Activated CD8-positive, alpha-beta T cell treated with anti-CD3 and anti-CD28 coated beads for 36 hours (primary cell): ENCODE measurements around the gene KARS1. TPM values are rescaled to one million over a fixed set of nuclear protein-coding genes. Genes with fewer than 3 reads are reported as not detected.

Source experiments
- ATAC-seq: fragments of 200-7000 bp; cut with Tn5 transposase; one replicate; pipeline ENCODE4 v1.10.0; 2021; ENCODE audit warnings: mild to moderate bottlenecking, moderate library complexity
- CTCF ChIA-PET: fragments of 350-600 bp; sonication (Branson Sonifier 250); formaldehyde crosslinking; loops from one replicate; lab custom pipeline; 2021; ENCODE audit warnings: antibody characterized with exemption; lab: Charles Lee
- POLR2A ChIA-PET: fragments of 350-600 bp; sonication (Branson Sonifier 250); formaldehyde crosslinking; loops from one replicate; lab custom pipeline; 2021; ENCODE audit warnings: antibody characterized with exemption; lab: Charles Lee
- DNase-seq: peaks from one replicate; pipeline ENCODE4 v3.0.0-alpha.2; 2020
- H3K27ac Mint-ChIP-seq: one replicate; pipeline ENCODE4 v1.8.0; 2021; ENCODE audit warnings: mild to moderate bottlenecking, mixed read lengths
- H3K27me3 Mint-ChIP-seq: one replicate; pipeline ENCODE4 v1.8.0; 2021; ENCODE audit warnings: mixed read lengths
- H3K36me3 Mint-ChIP-seq: one replicate; pipeline ENCODE4 v1.8.0; 2021; ENCODE audit warnings: low read depth, mixed read lengths
- H3K4me1 Mint-ChIP-seq: one replicate; pipeline ENCODE4 v1.8.0; 2021; ENCODE audit warnings: low read depth, mixed read lengths
- H3K4me3 Mint-ChIP-seq: one replicate; pipeline ENCODE4 v1.8.0; 2021; ENCODE audit warnings: mild to moderate bottlenecking, moderate library complexity, mixed read lengths
- H3K9me3 Mint-ChIP-seq: one replicate; pipeline ENCODE4 v1.8.0; 2021; ENCODE audit warnings: mixed read lengths
- intact Hi-C: fragments of 100-400 bp; cut with micrococcal nuclease; formaldehyde crosslinking; loops from one replicate; pipeline ENCODE4 v1.10.0; 2022
- total RNA-seq, 2 experiments: library from RNA; stranded (reverse); gene quantifications; one replicate each; pipeline ENCODE4 v1.2.3, GENCODE V29; 2021
- TF ChIP-seq, protein P1 (sequence below): fragments of 200-600 bp; IDR thresholded peaks from one replicate; pipeline ENCODE4 v1.8.0; 2022; ENCODE audit warnings: antibody characterized with exemption, mild to moderate bottlenecking

The KARS1 gene
- total RNA-seq, result 100 to 1,000 TPM; 320 to 335 TPM

DNA sequence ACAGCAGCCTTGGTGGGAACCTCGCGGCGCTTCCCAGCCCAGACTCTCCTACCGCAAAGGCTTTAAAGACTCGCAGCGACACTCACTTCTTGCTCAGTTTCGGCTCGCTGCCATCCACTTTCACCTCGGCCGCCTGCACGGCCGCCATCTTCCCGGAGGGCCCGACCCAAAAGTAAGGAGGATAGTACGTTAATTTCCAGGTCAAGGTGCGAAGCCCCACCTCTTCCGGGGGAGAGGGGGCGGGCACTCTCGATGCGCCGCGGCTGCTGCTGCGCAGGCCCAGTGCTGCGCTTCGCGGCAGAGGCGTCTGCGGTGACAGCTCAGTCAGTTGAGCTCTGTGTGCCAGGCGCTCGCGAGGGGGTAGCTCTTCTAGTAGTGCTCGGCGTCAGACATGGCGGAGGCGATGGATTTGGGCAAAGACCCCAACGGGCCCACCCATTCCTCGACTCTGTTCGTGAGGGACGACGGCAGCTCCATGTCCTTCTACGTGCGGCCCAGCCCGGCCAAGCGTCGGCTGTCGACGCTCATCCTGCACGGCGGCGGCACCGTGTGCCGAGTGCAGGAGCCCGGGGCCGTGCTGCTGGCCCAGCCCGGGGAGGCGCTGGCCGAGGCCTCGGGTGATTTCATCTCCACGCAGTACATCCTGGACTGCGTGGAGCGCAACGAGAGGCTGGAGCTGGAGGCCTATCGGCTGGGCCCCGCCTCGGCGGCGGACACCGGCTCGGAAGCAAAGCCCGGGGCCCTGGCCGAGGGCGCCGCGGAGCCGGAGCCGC, at the start of gene KARS1, which contains the start of gene TERF2IP:
Gene KARS1 (minus strand): TSS at position 174 of the 773 bp plus-strand sequence. CDS start 26 bp downstream, at position 148.
Gene TERF2IP (plus strand): TSS at position 282 of the 773 bp plus-strand sequence. CDS start 110 bp downstream, at position 392.
- Mint-ChIP-seq H3K27me3 (no peaks in the 10 kb centered on the region), H3K36me3 (peaks cover 61% of the 10 kb centered on the region), H3K27ac (peak within 1 kb of the TSS; percentile 91), H3K4me3 (peak within 1 kb of the TSS; percentile 84), H3K4me1 (peaks cover 48% of the 10 kb centered on the region), H3K9me3 (no peaks in the 10 kb centered on the region)
- DNase-seq, result peak; percentile 96
- ChIA-PET CTCF (interaction anchor here (0.8 to 5.2 kb wide), 10 partner anchors 8 to 214 kb away, joined by 3 to 20 read pairs (median 4); partner anchors contain the start of genes ADAT1, CFDP1 and GABARAPL2), POLR2A (interaction anchor here (0.8 to 4.8 kb wide), 18 partner anchors 8 to 1544 kb away, joined by 3 to 50 read pairs (median 6); partner anchors contain the start of genes ADAT1, CFDP1, GABARAPL2 and MON1B)
- ATAC-seq, result peak; percentile 90
- TF ChIP-seq, protein P1, sequence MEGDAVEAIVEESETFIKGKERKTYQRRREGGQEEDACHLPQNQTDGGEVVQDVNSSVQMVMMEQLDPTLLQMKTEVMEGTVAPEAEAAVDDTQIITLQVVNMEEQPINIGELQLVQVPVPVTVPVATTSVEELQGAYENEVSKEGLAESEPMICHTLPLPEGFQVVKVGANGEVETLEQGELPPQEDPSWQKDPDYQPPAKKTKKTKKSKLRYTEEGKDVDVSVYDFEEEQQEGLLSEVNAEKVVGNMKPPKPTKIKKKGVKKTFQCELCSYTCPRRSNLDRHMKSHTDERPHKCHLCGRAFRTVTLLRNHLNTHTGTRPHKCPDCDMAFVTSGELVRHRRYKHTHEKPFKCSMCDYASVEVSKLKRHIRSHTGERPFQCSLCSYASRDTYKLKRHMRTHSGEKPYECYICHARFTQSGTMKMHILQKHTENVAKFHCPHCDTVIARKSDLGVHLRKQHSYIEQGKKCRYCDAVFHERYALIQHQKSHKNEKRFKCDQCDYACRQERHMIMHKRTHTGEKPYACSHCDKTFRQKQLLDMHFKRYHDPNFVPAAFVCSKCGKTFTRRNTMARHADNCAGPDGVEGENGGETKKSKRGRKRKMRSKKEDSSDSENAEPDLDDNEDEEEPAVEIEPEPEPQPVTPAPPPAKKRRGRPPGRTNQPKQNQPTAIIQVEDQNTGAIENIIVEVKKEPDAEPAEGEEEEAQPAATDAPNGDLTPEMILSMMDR, result no peak
- intact Hi-C loops, result loop anchor here (2.0 to 5.0 kb wide), 2 partner anchors 25 to 115 kb away; partner anchors contain the start of gene ADAT1

DNA sequence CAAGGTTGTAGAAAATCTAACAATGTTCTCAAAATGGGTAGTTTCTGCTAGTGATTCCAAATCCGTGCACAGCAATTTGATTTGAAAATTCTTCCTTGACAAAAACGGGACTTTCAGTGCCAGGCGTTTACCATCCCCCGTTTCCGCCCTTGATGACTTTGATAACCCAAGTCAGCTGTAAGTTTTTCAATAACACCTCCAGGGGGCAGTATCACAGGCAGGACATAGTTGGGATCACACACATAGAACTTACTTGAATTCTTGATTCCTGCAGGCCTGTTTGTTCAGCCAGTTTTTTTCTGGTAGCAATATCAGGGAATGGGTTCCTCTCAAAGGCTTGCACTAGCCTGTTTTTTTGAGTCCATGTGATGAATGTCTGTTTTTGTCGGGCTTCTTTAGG, 48.2 kb upstream of the KARS1 start:
- intact Hi-C loops, result no loop called here

DNA sequence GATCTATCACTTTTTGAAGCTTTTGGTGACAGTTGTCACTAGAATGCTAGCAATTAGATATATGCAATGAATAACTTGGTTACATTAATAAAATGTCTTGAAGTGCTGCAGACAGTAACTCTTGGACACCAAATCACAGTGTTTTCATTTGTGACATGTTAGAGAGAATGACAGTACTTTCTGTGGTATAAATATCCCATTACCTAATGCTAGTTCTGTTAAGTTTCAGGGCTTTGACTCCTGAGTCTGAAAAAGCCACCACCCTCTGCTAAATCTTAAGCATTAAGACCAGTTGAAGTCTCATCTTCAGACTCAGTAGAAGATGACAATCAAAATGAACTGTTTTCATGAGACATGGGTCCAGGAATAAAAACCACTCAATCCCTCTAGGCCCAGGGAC, 39.9 kb upstream of the KARS1 start:
- Mint-ChIP-seq H3K27me3 (no peaks in the 10 kb centered on the region), H3K9me3 (no peaks in the 10 kb centered on the region), H3K4me3 (no peak overlapping the region), H3K4me1 (no peaks in the 10 kb centered on the region), H3K27ac (no peak overlapping the region), H3K36me3 (no peaks in the 10 kb centered on the region)
- no peak for ATAC-seq
- TF ChIP-seq, protein P1, result no peak
- intact Hi-C loops, result no loop called here
- no peak for DNase-seq
- ChIA-PET CTCF (no interaction called here), POLR2A (no interaction called here)

More for the DNA sequence above, 48.2 kb upstream of the KARS1 start:
- Mint-ChIP-seq H3K9me3 (no peaks in the 10 kb centered on the region), H3K4me1 (no peaks in the 10 kb centered on the region), H3K36me3 (no peaks in the 10 kb centered on the region), H3K27me3 (no peaks in the 10 kb centered on the region), H3K4me3 (no peak overlapping the region), H3K27ac (no peak overlapping the region)
- ATAC-seq, result no peak
- TF ChIP-seq, protein P1, result peak; percentile 18
- peak; percentile 3 for DNase-seq
- ChIA-PET CTCF (interaction anchor here (1.0 kb wide), 1 partner anchor 11 kb away, joined by 3 read pairs; no protein-coding TSS in a partner anchor), POLR2A (no interaction called here)

DNA sequence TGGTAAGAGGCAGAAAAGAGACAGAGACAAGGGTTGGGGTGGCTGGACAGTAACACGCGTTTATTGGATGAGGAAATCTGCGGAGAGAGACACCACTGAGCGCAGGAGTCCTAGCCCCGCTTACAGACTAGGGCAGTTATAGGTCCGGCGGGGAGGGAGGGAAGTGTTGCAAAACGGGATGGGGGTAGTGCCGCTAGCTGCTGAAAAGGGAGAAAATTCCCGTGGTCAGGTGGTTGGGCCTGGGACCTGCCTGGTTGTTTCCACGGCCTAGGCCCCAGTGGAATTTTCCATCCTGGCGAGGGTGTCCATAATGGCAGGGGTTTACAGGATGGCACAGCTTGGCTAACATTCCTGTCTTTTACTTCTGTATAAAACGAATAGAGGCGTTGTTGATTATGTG, 34.8 kb upstream of the KARS1 start:
- no peak for DNase-seq
- ATAC-seq, result no peak
- Mint-ChIP-seq H3K4me3 (no peak overlapping the region), H3K9me3 (no peaks in the 10 kb centered on the region), H3K36me3 (no peaks in the 10 kb centered on the region), H3K27me3 (no peaks in the 10 kb centered on the region), H3K27ac (no peak overlapping the region), H3K4me1 (no peaks in the 10 kb centered on the region)
- ChIA-PET POLR2A (no interaction called here), CTCF (no interaction called here)
- TF ChIP-seq, protein P1, result no peak
- intact Hi-C loops, result no loop called here

DNA sequence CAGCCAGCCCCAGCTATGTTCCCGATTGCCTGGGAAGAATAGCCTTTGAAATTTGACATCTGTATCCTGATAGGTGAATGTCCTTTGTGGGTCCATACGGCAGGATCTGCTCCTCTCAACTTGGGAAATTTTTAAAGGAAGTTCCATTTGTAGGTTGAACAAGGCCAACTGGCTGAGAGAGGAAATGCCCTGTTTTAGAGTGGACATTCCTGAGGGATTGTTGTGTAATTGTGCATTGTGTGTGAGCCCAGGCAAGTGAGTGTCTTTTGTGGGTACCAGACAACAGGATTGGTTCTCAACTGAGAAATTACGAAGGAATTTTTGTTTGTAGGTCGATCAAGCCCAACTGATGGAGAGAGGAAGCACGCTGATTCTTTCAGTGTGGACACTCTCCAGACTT, 31.9 kb upstream of the KARS1 start:
- intact Hi-C loops, result no loop called here
- TF ChIP-seq, protein P1, result no peak
- Mint-ChIP-seq H3K9me3 (no peaks in the 10 kb centered on the region), H3K4me3 (no peak overlapping the region), H3K27ac (no peak overlapping the region), H3K36me3 (no peaks in the 10 kb centered on the region), H3K4me1 (no peaks in the 10 kb centered on the region), H3K27me3 (no peaks in the 10 kb centered on the region)
- ATAC-seq (no peak), DNase-seq (no peak)
- POLR2A ChIA-PET, result no interaction called here
- CTCF ChIA-PET, result no interaction called here
